ENCODE results near the gene OSTF1.

DNA sequence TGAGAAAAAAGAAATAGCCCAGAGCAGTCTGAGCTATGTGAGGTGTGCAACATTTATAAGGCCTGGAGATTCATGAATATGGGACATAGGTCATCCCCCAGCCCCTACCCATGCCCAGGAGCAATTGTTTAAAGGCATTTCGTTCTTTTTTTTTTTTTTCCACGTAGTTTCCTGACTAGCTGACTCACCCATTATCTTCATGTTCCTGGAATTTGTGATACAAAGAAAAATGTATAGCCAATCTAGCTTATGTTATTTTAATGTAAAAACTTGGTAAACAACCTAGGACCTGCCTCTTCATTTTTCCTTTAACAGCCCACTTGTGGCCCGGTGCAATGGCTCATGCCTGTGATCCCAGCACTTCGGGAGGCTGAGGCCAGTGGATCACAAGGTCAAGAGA, 81.3 kb downstream of the OSTF1 start:
- TF ChIP-seq POLR2A (IDR thresholded peaks at IDR 0.05; ENCODE audit: low read length) (no peak), GATA1 (IDR thresholded peaks at IDR 0.05; ENCODE audit: low read depth, low read length) (no peak)

All from erythroblast (primary cell).